Measurements from ENCODE around the gene ARF1.

Gene ARF1

GRCh38 chr1:228083871-228084278 lies 1.4 kb downstream of the ARF1 start:
- peaks cover 41% of the 10 kb centered on the region for H3K4me1 ChIP-seq (ENCODE audit: control insufficient read depth, insufficient read depth, low read length)
- H3K27ac ChIP-seq (ENCODE audit: extremely low read depth, low read depth, low read length) = peak overlapping the region; percentile 93; the same call in 1 of the 2 replicates
- peak overlapping the region; percentile 76 for H3K4me3 ChIP-seq (ENCODE audit: low read depth, low read length)
- CTCF ChIA-PET = interaction anchor here (0.7 to 1.2 kb wide), 4 partner anchors 47 to 775 kb away, joined by 3 to 5 read pairs (median 4); no protein-coding TSS in a partner anchor
- POLR2A ChIA-PET = interaction anchor here (0.7 to 2.9 kb wide), 5 partner anchors 14 to 90 kb away, joined by 3 to 21 read pairs (median 15); partner anchors contain the start of gene IBA57
- no peaks in the 10 kb centered on the region for H3K9me3 ChIP-seq (ENCODE audit: control insufficient read depth, insufficient read depth, low read depth, low read length)
- peaks cover 0 to 42% of the 10 kb centered on the region in 2 experiments; a peak in 2 of 3 replicates for H3K36me3 ChIP-seq (ENCODE audit: control insufficient read depth in 2 of 2, insufficient read depth in 1 of 2, low read length in 2 of 2)
- TF ChIP-seq PRDM10 (tag by site-specific recombination; IDR thresholded peaks at IDR 0.05) = no peak
- no peak for TF ChIP-seq MYNN (tag by site-specific recombination; IDR thresholded peaks at IDR 0.05; ENCODE audit: borderline replicate concordance)
- TF ChIP-seq ZBTB26 (tag by site-specific recombination; optimal IDR thresholded peaks at IDR 0.05) = no peak
- no peak for TF ChIP-seq PRDM2 (tag by site-specific recombination; IDR thresholded peaks at IDR 0.05; ENCODE audit: borderline replicate concordance)
- TF ChIP-seq ZNF792 (tag by site-specific recombination; IDR thresholded peaks at IDR 0.05) = no peak
- TF ChIP-seq ZNF513 (tag by site-specific recombination; IDR thresholded peaks at IDR 0.05) = no peak
- TF ChIP-seq OVOL3 (tag by site-specific recombination; IDR thresholded peaks at IDR 0.05) = no peak
- TF ChIP-seq ZBTB6 (tag by site-specific recombination; IDR thresholded peaks at IDR 0.05) = no peak
- no peak for TF ChIP-seq ZNF585B (tag by site-specific recombination; IDR thresholded peaks at IDR 0.05)
- no peak for TF ChIP-seq ZNF19 (tag by site-specific recombination; IDR thresholded peaks at IDR 0.05; ENCODE audit: low read depth)
- TF ChIP-seq ZSCAN30 (tag by site-specific recombination; IDR thresholded peaks at IDR 0.05) = no peak
- no peak for TF ChIP-seq ZNF660 (tag by site-specific recombination; IDR thresholded peaks at IDR 0.05)
- 0 out of 2 replicates have a peak, but pooled peaks have one; percentile 17 for TF ChIP-seq SCRT2 (tag by site-specific recombination; IDR thresholded peaks at IDR 0.05)
- peak; percentile 44; the same call in 1 of the 2 replicates for TF ChIP-seq REST (tag by site-specific recombination; IDR thresholded peaks at IDR 0.05)
- TF ChIP-seq HIC1 (tag by site-specific recombination; IDR thresholded peaks at IDR 0.05) = no peak
- TF ChIP-seq ZBTB17 (tag by site-specific recombination; IDR thresholded peaks at IDR 0.05) = no peak
- 0 out of 2 replicates have a peak, but pooled peaks have one; percentile 10 for TF ChIP-seq ZNF629 (tag by site-specific recombination; IDR thresholded peaks at IDR 0.05)

Data from HEK293 (cell line).